Measurements from ENCODE around the gene UBE2H. TPM values are rescaled to one million over a fixed set of nuclear protein-coding genes. Genes with fewer than 3 reads are reported as not detected.

UBE2H gene
- total RNA-seq, 1 donor from 2014 or later: 99.1 TPM

- no peak for TF ChIP-seq CTCF (IDR thresholded peaks at IDR 0.05; ENCODE audit: unreplicated experiment)
- H3K27me3 Mint-ChIP-seq: no peaks in the 10 kb centered on the region
- H3K27ac Mint-ChIP-seq: no peak overlapping the region
- peaks cover 13% of the 10 kb centered on the region for H3K36me3 Mint-ChIP-seq (ENCODE audit: insufficient read depth)
- H3K4me3 Mint-ChIP-seq (ENCODE audit: low read depth): no peak overlapping the region
- DNase-seq (ENCODE audit: low spot score, unreplicated experiment): no peak
- H3K4me1 Mint-ChIP-seq (ENCODE audit: low read depth): peaks cover 34% of the 10 kb centered on the region
- no peaks in the 10 kb centered on the region for H3K9me3 Mint-ChIP-seq (ENCODE audit: low read depth)
These were observed 33.8 kb downstream of the UBE2H start for GRCh38 chr7:129918922-129919321.

GRCh38 chr7:129917934-129918333, 34.8 kb downstream of the UBE2H start:
- no peak for TF ChIP-seq CTCF (IDR thresholded peaks at IDR 0.05; ENCODE audit: unreplicated experiment)
- Mint-ChIP-seq H3K27me3 (no peaks in the 10 kb centered on the region), H3K9me3 (ENCODE audit: low read depth) (no peaks in the 10 kb centered on the region), H3K36me3 (ENCODE audit: insufficient read depth) (peaks cover 11% of the 10 kb centered on the region), H3K4me3 (ENCODE audit: low read depth) (no peak overlapping the region), H3K27ac (no peak overlapping the region), H3K4me1 (ENCODE audit: low read depth) (peaks cover 32% of the 10 kb centered on the region)
- no peak for DNase-seq (ENCODE audit: low spot score, unreplicated experiment)

- no peaks in the 10 kb centered on the region for H3K9me3 Mint-ChIP-seq (ENCODE audit: low read depth)
These were observed 38.1 kb downstream of the UBE2H start for GRCh38 chr7:129914536-129915272.

GRCh38 chr7:129913428-129913827, 39.3 kb downstream of the UBE2H start:
- Mint-ChIP-seq H3K27ac (no peak overlapping the region), H3K4me3 (ENCODE audit: low read depth) (no peak overlapping the region), H3K27me3 (no peaks in the 10 kb centered on the region), H3K4me1 (ENCODE audit: low read depth) (peaks cover 36% of the 10 kb centered on the region), H3K36me3 (ENCODE audit: insufficient read depth) (peaks cover 19% of the 10 kb centered on the region), H3K9me3 (ENCODE audit: low read depth) (no peaks in the 10 kb centered on the region)
- no peak for TF ChIP-seq CTCF (IDR thresholded peaks at IDR 0.05; ENCODE audit: unreplicated experiment)
- DNase-seq (ENCODE audit: low spot score, unreplicated experiment): no peak

More at GRCh38 chr7:129914536-129915272, 38.1 kb downstream of the UBE2H start:
- no peak for TF ChIP-seq CTCF (IDR thresholded peaks at IDR 0.05; ENCODE audit: unreplicated experiment)
- Mint-ChIP-seq H3K27ac (peak overlapping the region; percentile 48), H3K4me3 (ENCODE audit: low read depth) (no peak overlapping the region), H3K4me1 (ENCODE audit: low read depth) (peaks cover 36% of the 10 kb centered on the region), H3K27me3 (no peaks in the 10 kb centered on the region), H3K36me3 (ENCODE audit: insufficient read depth) (peaks cover 16% of the 10 kb centered on the region)
- no peak for DNase-seq (ENCODE audit: low spot score, unreplicated experiment)

GRCh38 chr7:129911790-129912189, 41.0 kb downstream of the UBE2H start:
- H3K4me3 Mint-ChIP-seq (ENCODE audit: low read depth): no peak overlapping the region
- no peak for DNase-seq (ENCODE audit: low spot score, unreplicated experiment)
- H3K27me3 Mint-ChIP-seq: no peaks in the 10 kb centered on the region
- TF ChIP-seq CTCF (IDR thresholded peaks at IDR 0.05; ENCODE audit: unreplicated experiment): no peak
- no peaks in the 10 kb centered on the region for H3K9me3 Mint-ChIP-seq (ENCODE audit: low read depth)
- H3K4me1 Mint-ChIP-seq (ENCODE audit: low read depth): peaks cover 30% of the 10 kb centered on the region
- H3K27ac Mint-ChIP-seq: no peak overlapping the region
- H3K36me3 Mint-ChIP-seq (ENCODE audit: insufficient read depth): peaks cover 28% of the 10 kb centered on the region

All from progenitor cell of endocrine pancreas (in vitro differentiated cells).